G401.6 (cell line): ENCODE data around the gene ESYT3.
A peak's percentile ranks its signal among the peaks of the same experiment; 100 is the strongest.
"Not testable (repeated sequence)": the region's sequence is repeated elsewhere in the genome, so short reads cannot be mapped to it uniquely, and the experiment has no call there.

Experiments used
- FAIRE-seq: peaks from 2 replicates; lab custom pipeline; 2012; peaks lifted over from hg19 to GRCh38; lab: Jason Lieb, UNC

ESYT3 gene

DNA sequence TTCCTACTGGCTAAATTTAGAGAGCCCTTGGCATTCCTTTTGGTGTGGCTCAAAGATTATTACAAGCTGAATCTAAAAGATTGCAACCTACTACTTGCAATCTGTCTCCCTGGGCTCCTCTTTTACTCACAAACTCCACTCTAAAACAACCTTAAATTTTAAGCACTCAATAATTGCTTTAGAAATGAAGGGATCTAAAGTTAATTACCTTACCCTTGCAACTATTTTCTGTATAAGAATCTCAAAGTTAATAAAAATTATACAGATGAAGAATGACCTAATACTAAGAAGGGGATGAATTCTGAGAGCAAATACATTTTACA, 60.2 kb downstream of the ESYT3 start:
- FAIRE-seq, result no peak

DNA sequence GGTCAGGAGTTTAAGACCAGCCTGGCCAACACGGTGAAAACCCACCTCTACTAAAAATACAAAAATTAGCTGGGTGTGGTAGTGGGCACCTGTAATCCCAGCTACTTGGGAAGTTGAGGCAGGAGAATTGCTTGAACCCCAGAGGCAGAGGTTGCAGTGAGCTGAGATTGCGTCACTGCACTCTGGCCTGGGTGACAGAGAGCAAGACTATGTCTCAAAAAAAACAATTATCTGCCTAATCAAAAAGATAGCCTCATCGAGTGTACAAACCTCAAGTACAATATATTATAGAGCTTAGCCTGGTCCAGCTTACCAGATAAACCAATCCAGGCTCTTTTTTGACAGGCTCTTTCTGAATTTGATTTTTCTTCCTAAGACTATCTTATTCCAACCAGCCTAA, 61.2 kb downstream of the ESYT3 start:
- FAIRE-seq, result not testable (repeated sequence)

DNA sequence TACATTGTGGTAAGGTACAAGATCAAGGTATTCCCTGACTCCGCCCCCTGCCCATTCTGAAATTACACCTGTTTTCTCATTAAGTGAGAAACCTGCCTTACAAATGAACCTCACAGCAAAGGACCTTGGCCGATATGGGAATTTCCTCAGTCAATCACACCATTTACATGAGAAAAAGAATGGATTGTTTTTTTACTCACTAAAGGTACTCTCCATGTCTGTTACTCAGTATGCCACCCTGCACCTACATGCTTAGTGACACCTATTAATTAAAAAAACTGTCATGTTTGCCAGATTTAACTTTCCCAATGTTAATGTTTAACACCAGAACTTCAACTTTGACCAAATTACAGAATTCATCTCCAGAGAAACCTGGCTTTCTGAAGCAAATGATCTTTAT, 62.0 kb downstream of the ESYT3 start:
- FAIRE-seq, result no peak

GRCh38 chr3:138497021-138497420, 62.6 kb downstream of the ESYT3 start:
- FAIRE-seq, result no peak

GRCh38 chr3:138497851-138498250, 63.4 kb downstream of the ESYT3 start:
- FAIRE-seq, result peak; percentile 33

GRCh38 chr3:138498991-138499390, 64.6 kb downstream of the ESYT3 start:
- FAIRE-seq, result no peak

GRCh38 chr3:138507524-138507923, 73.1 kb downstream of the ESYT3 start:
- no peak for FAIRE-seq

- no peak for FAIRE-seq
Observed at GRCh38 chr3:138509586-138509985, 75.2 kb downstream of the ESYT3 start.

DNA sequence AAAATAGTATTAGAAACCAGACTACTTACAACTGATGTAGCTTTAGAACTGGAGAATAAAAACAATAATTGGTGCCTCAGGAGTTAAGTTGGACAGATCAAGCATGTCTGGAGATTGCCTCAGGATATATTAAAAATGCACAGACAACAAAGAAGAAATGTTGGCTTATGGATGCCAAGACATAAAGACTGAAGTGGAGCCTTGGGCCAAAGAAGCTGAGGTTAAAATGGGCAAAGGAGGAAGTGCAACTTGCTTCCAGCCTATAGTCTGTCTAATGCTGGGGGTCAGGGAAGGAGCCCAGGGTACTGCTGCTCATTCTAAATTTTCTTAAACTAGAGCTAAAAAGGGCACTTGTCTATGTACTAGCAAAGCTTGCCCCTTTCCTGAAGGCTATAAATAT, 77.5 kb downstream of the ESYT3 start:
- FAIRE-seq, result no peak

DNA sequence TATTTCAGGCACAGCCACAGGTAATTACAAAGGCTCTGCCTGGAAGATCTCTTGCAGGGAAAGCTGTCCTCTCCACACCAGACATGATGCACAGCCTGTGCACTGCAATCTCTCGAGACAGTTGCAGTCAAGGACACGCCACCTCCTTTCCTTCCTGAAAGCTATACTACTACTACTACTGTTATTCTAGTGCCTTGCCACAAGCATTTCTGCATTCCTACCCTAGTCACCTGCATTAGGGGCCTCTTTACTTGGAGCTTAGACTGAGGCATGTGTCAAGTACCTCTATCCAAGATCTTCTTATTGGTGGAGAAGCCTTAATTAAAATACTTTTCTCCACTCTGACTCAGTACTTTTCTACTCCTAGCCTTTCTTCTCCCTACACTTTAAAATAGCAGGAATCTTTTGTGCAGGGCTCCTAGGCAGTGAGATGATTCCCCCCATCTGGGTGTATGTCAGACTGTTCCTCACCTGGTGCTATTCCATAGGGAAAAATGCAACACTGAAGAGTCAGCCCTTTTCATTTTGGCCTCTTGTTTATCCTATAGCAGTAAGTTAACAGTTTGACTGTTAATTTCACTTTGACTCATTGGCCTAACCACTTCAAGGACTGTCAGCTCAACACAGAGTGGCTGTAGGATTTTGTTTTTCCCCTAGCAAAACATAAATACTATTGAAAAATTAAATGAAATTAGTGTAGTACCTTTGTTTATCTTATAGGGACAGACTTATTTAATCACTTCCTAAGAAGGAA, 78.9 kb downstream of the ESYT3 start:
- no peak for FAIRE-seq

DNA sequence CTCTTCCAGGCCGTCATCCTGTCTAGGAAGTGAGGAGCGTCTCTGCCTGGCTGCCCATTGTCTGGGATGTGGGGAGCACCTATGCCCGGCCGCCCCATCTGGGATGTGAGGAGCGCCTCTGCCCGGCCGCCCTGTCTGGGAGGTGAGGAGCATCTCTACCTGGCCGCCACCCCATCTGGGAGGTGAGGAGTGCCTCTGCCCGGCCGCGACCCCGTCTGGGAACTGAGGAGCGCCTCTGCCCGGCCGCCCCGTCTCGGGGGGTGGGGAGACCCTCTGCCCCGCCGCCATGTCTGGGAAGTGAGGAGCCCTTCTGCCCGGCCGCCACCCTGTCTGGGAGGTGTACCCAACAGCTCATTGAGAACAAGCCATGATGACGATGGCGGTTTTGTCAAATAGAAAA, 87.0 kb downstream of the ESYT3 start:
- not testable (repeated sequence) for FAIRE-seq
